Measurements from ENCODE around the gene EPC1.

DNA sequence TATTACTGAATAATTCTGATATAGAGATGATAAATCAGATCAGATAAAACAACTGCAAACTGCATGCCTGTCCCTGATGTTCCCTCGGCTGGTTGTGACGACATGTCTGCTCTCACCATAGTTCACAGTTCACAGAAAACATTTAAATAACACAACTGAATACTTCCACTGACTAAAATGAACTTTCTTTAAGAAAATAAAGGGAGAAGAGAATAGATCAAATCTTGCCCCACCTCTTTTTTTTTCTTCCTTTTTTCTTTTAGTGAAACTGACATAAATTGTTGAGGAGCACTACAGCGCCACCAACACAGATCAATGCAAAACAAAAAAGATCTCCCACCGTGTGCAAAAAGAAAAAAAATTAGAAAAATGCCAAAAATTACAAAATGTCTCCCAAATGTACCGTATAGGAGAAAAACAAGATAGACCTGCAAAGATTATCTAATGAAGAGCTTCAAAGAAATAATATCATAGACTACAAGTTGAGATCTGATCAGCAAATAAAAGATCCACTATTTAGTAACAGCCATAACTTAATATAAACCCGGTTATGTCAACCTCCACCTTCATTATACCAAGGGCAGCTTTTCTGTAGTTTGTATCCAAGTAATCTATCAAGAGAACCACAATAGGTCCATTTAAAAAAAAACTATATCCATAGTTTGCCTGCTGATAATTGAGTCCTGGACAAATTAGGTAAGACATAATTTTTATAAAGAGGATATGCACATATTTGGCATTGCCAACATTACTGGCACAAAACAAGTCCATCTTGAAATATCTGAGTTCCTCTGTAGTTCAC is 30.7 kb upstream of the EPC1 start:
- TF ChIP-seq, protein P1, sequence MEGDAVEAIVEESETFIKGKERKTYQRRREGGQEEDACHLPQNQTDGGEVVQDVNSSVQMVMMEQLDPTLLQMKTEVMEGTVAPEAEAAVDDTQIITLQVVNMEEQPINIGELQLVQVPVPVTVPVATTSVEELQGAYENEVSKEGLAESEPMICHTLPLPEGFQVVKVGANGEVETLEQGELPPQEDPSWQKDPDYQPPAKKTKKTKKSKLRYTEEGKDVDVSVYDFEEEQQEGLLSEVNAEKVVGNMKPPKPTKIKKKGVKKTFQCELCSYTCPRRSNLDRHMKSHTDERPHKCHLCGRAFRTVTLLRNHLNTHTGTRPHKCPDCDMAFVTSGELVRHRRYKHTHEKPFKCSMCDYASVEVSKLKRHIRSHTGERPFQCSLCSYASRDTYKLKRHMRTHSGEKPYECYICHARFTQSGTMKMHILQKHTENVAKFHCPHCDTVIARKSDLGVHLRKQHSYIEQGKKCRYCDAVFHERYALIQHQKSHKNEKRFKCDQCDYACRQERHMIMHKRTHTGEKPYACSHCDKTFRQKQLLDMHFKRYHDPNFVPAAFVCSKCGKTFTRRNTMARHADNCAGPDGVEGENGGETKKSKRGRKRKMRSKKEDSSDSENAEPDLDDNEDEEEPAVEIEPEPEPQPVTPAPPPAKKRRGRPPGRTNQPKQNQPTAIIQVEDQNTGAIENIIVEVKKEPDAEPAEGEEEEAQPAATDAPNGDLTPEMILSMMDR (IDR thresholded peaks at IDR 0.05 in 4 of 5, conservative IDR thresholded peaks at IDR 0.05 in 1 of 5), result peak in 1 of 5 experiments; percentile 26
- no peak for TF ChIP-seq POLR2A (IDR thresholded peaks at IDR 0.05)

Measured in gastrocnemius medialis (tissue), 4 donors.